Prostate gland (tissue), 2 donors: ENCODE results near the gene KCNAB1.

Source experiments
- POLR2AphosphoS5 ChIP-seq: sonication (generic); formaldehyde crosslinking; IDR thresholded peaks from one replicate; pipeline ENCODE4 v1.6.1; 2017; ENCODE audit warnings: antibody characterized with exemption
- TF ChIP-seq, protein P1 (sequence below), 4 experiments: fragments of 200-600 bp in 2 of 4; fragments of 450-650 bp in 2 of 4; sonication (generic) in 2 of 4; IDR thresholded peaks; 1 replicate in 3 of 4; 2 replicates in 1 of 4; pipeline ENCODE4 v1.5.1; 2016 to 2019; ENCODE audit warnings: antibody characterized with exemption in 4 of 4, mild to moderate bottlenecking in 2 of 4, moderate library complexity in 2 of 4

GRCh38 chr3:156379327-156379726 lies 258.9 kb downstream of the KCNAB1 start:
- TF ChIP-seq, protein P1, sequence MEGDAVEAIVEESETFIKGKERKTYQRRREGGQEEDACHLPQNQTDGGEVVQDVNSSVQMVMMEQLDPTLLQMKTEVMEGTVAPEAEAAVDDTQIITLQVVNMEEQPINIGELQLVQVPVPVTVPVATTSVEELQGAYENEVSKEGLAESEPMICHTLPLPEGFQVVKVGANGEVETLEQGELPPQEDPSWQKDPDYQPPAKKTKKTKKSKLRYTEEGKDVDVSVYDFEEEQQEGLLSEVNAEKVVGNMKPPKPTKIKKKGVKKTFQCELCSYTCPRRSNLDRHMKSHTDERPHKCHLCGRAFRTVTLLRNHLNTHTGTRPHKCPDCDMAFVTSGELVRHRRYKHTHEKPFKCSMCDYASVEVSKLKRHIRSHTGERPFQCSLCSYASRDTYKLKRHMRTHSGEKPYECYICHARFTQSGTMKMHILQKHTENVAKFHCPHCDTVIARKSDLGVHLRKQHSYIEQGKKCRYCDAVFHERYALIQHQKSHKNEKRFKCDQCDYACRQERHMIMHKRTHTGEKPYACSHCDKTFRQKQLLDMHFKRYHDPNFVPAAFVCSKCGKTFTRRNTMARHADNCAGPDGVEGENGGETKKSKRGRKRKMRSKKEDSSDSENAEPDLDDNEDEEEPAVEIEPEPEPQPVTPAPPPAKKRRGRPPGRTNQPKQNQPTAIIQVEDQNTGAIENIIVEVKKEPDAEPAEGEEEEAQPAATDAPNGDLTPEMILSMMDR (IDR thresholded peaks at IDR 0.05), result no peak
- no peak for TF ChIP-seq POLR2AphosphoS5
